RWPE2 (cell line): ENCODE data around the gene RABGEF1.

Experiments
- ATAC-seq: fragments of 200-7000 bp; cut with Tn5 transposase; 3 replicates; pipeline ENCODE4 v1.9.1; 2021; ENCODE audit warnings: low read depth
- DNase-seq: peaks from one replicate; pipeline ENCODE4 v3.0.0-alpha.2; 2020; ENCODE audit warnings: low spot score
- H3K27ac ChIP-seq: fragments of 450-650 bp; 2 replicates; pipeline ENCODE4 v1.5.1; 2017; ENCODE audit warnings: mild to moderate bottlenecking; ENCODE audit not compliant: poor library complexity, severe bottlenecking
- H3K27me3 ChIP-seq: fragments of 250-450 bp; sonication (Bioruptor Pico); 2 replicates; pipeline ENCODE4 v1.5.1; 2021; ENCODE audit warnings: mild to moderate bottlenecking, moderate library complexity; ENCODE audit not compliant: insufficient read depth, poor library complexity, severe bottlenecking
- H3K36me3 ChIP-seq: fragments of 250-450 bp; sonication (Bioruptor Pico); 2 replicates; pipeline ENCODE4 v1.5.1; 2020; ENCODE audit warnings: low read depth, mild to moderate bottlenecking, moderate library complexity
- H3K4me1 ChIP-seq: fragments of 250-450 bp; sonication (Bioruptor Pico); 2 replicates; pipeline ENCODE4 v1.5.1; 2021; ENCODE audit warnings: mild to moderate bottlenecking, moderate library complexity; ENCODE audit not compliant: insufficient read depth, poor library complexity, severe bottlenecking
- H3K4me3 ChIP-seq: fragments of 250-450 bp; sonication (Bioruptor Pico); 2 replicates; pipeline ENCODE4 v1.5.1; 2021; ENCODE audit warnings: mild to moderate bottlenecking, moderate library complexity; ENCODE audit not compliant: severe bottlenecking
- H3K9me3 ChIP-seq: fragments of 250-450 bp; sonication (Bioruptor Pico); 2 replicates; pipeline ENCODE4 v1.5.1; 2021; ENCODE audit warnings: mild to moderate bottlenecking, moderate library complexity; ENCODE audit not compliant: severe bottlenecking
- TF ChIP-seq, protein P1 (sequence below): fragments of 450-650 bp; IDR thresholded peaks from one replicate; pipeline ENCODE4 v1.5.1; 2017; ENCODE audit warnings: mild to moderate bottlenecking, moderate library complexity; ENCODE audit not compliant: poor library complexity, severe bottlenecking

RABGEF1 gene

GRCh38 chr7:66734006-66734405, 6.5 kb upstream of the RABGEF1 start:
- ATAC-seq (no peak), DNase-seq (no peak)
- peaks cover 11% of the 10 kb centered on the region; the same call in 1 of the 2 replicates for H3K36me3 ChIP-seq
- no peak overlapping the region for H3K27ac ChIP-seq
- TF ChIP-seq, protein P1, sequence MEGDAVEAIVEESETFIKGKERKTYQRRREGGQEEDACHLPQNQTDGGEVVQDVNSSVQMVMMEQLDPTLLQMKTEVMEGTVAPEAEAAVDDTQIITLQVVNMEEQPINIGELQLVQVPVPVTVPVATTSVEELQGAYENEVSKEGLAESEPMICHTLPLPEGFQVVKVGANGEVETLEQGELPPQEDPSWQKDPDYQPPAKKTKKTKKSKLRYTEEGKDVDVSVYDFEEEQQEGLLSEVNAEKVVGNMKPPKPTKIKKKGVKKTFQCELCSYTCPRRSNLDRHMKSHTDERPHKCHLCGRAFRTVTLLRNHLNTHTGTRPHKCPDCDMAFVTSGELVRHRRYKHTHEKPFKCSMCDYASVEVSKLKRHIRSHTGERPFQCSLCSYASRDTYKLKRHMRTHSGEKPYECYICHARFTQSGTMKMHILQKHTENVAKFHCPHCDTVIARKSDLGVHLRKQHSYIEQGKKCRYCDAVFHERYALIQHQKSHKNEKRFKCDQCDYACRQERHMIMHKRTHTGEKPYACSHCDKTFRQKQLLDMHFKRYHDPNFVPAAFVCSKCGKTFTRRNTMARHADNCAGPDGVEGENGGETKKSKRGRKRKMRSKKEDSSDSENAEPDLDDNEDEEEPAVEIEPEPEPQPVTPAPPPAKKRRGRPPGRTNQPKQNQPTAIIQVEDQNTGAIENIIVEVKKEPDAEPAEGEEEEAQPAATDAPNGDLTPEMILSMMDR = no peak
- no peaks in the 10 kb centered on the region for H3K9me3 ChIP-seq
- H3K4me3 ChIP-seq = no peak overlapping the region
- H3K4me1 ChIP-seq = no peaks in the 10 kb centered on the region
- no peaks in the 10 kb centered on the region for H3K27me3 ChIP-seq

- H3K4me1 ChIP-seq = no peaks in the 10 kb centered on the region
- no peaks in the 10 kb centered on the region for H3K27me3 ChIP-seq
- no peaks in the 10 kb centered on the region for H3K9me3 ChIP-seq
- ATAC-seq (no peak), DNase-seq (no peak)
- no peak overlapping the region for H3K4me3 ChIP-seq
- TF ChIP-seq, protein P1 = no peak
- peaks cover 12% of the 10 kb centered on the region; the same call in 1 of the 2 replicates for H3K36me3 ChIP-seq
- no peak overlapping the region for H3K27ac ChIP-seq
These were observed 5.4 kb upstream of the RABGEF1 start for GRCh38 chr7:66735154-66735553.

GRCh38 chr7:66735850-66736249, 4.7 kb upstream of the RABGEF1 start:
- DNase-seq (no peak), ATAC-seq (no peak)
- no peaks in the 10 kb centered on the region for H3K9me3 ChIP-seq
- H3K4me1 ChIP-seq = no peaks in the 10 kb centered on the region
- H3K27me3 ChIP-seq = no peaks in the 10 kb centered on the region
- no peak overlapping the region for H3K4me3 ChIP-seq
- H3K27ac ChIP-seq = no peak overlapping the region
- TF ChIP-seq, protein P1 = no peak
- H3K36me3 ChIP-seq = peaks cover 12% of the 10 kb centered on the region; the same call in 1 of the 2 replicates

GRCh38 chr7:66736892-66737291, 3.6 kb upstream of the RABGEF1 start:
- DNase-seq (no peak), ATAC-seq (no peak)
- Histone ChIP-seq H3K27ac (no peak overlapping the region), H3K9me3 (no peaks in the 10 kb centered on the region), H3K36me3 (peaks cover 12% of the 10 kb centered on the region; the same call in 1 of the 2 replicates), H3K27me3 (no peaks in the 10 kb centered on the region), H3K4me1 (peaks cover under 1% of the 10 kb centered on the region), H3K4me3 (no peak overlapping the region)
- TF ChIP-seq, protein P1 = no peak

- Histone ChIP-seq H3K4me3 (no peak overlapping the region), H3K27me3 (no peaks in the 10 kb centered on the region), H3K9me3 (no peaks in the 10 kb centered on the region), H3K36me3 (peaks cover 12% of the 10 kb centered on the region; the same call in 1 of the 2 replicates), H3K4me1 (peaks cover 8% of the 10 kb centered on the region), H3K27ac (no peak overlapping the region)
- ATAC-seq (no peak), DNase-seq (no peak)
- TF ChIP-seq, protein P1 = no peak
These were observed 2.9 kb upstream of the RABGEF1 start for GRCh38 chr7:66737667-66738066.
